GM12878 (cell line): ENCODE data around the gene MAGI2. TPM values are rescaled to one million over a fixed set of nuclear protein-coding genes. Genes with fewer than 3 reads are reported as not detected.

Source experiments
- ATAC-seq: fragments of 200-7000 bp; cut with Tn5 transposase; 3 replicates; pipeline ENCODE4 v1.9.1; 2020; ENCODE audit warnings: mild to moderate bottlenecking, moderate library complexity
- BruUV-seq: library from RNA; stranded (reverse); fragments of 400-500 nt; replicated peaks from 2 replicates; lab custom pipeline; 2021; lab: Mats Ljungman, UMichigan
- CTCF ChIA-PET: fragments of 300-600 bp; sonication (Branson Sonifier 250); formaldehyde crosslinking; extraction: SDS; loops from one replicate; lab custom pipeline; 2021; ENCODE audit warnings: inconsistent platforms; lab: Yijun Ruan, JAX
- POLR2A ChIA-PET: fragments of 350-600 bp; formaldehyde crosslinking; extraction: SDS; loops from one replicate; lab custom pipeline; 2021; ENCODE audit warnings: inconsistent platforms; lab: Charles Lee
- RAD21 ChIA-PET: fragments of 300-600 bp; sonication (Branson Sonifier 250); formaldehyde crosslinking; loops from one replicate; lab custom pipeline; 2023; ENCODE audit warnings: antibody characterized with exemption; ENCODE audit not compliant: unreplicated experiment; lab: Charles Lee
- SMC1A ChIA-PET: fragments of 300-600 bp; sonication (Branson Sonifier 250); formaldehyde crosslinking; loops from one replicate; lab custom pipeline; 2023; ENCODE audit not compliant: unreplicated experiment, uncharacterized antibody; lab: Charles Lee
- DNase-seq: peaks from one replicate; pipeline ENCODE4 v3.0.0-alpha.2; 2011; ENCODE audit warnings: low read depth, low spot score
- FAIRE-seq: peaks from 3 replicates; lab custom pipeline; 2011; peaks lifted over from hg19 to GRCh38; lab: Jason Lieb, UNC
- H2AFZ ChIP-seq: 2 replicates; pipeline ENCODE4 v1.6.0; 2011; ENCODE audit warnings: low read depth, low read length, control low read depth; ENCODE audit not compliant: control insufficient read depth
- H3K27ac ChIP-seq: 2 replicates; pipeline ENCODE4 v1.5.1; 2011; ENCODE audit warnings: control low read depth; ENCODE audit not compliant: control insufficient read depth, insufficient read depth
- H3K27me3 ChIP-seq, 2 experiments: replicated peaks in 1 of 2; 2 replicates each; pipeline versions ENCODE4 v1.6.0 to v1.6.1; 2011; ENCODE audit warnings: low read length in 1 of 2; ENCODE audit not compliant: control insufficient read depth in 2 of 2, insufficient read depth in 2 of 2
- H3K36me3 ChIP-seq, 2 experiments: 2 replicates each; pipeline ENCODE4 v1.5.1; 2011; ENCODE audit warnings: low read length in 1 of 2; ENCODE audit not compliant: control insufficient read depth in 2 of 2, insufficient read depth in 2 of 2
- H3K4me1 ChIP-seq: 2 replicates; pipeline ENCODE4 v1.6.1; 2011; ENCODE audit warnings: mild to moderate bottlenecking, low read length, moderate library complexity, mixed read lengths; ENCODE audit not compliant: control insufficient read depth, insufficient read depth
- H3K4me2 ChIP-seq: 2 replicates; pipeline ENCODE4 v1.6.0; 2011; ENCODE audit warnings: control low read depth; ENCODE audit not compliant: control insufficient read depth, insufficient read depth
- H3K4me3 ChIP-seq: fragments of 200-600 bp; sonication (generic); 2 replicates; pipeline ENCODE4 v1.5.1; 2016
- H3K79me2 ChIP-seq: 2 replicates; pipeline ENCODE4 v1.6.0; 2011; ENCODE audit warnings: low read length; ENCODE audit not compliant: control insufficient read depth, insufficient read depth
- H3K9ac ChIP-seq: 2 replicates; pipeline ENCODE4 v1.8.0; 2011; ENCODE audit warnings: low read length, control low read depth, mixed read lengths; ENCODE audit not compliant: control insufficient read depth, insufficient read depth
- H3K9me3 ChIP-seq: replicated peaks from 3 replicates; pipeline ENCODE4 v1.5.1; 2011; ENCODE audit warnings: mild to moderate bottlenecking, low read length; ENCODE audit not compliant: control insufficient read depth, insufficient read depth
- H4K20me1 ChIP-seq: 2 replicates; pipeline ENCODE4 v1.6.0; 2011; ENCODE audit not compliant: control insufficient read depth, insufficient read depth
- ATF3 ChIP-seq: IDR thresholded peaks from 2 replicates; pipeline ENCODE4 v1.6.1; 2011; ENCODE audit warnings: low read depth, mild to moderate bottlenecking, low read length, moderate library complexity, borderline replicate concordance; ENCODE audit errors: extremely low read depth
- BHLHE40 ChIP-seq, 2 experiments: fragments of 450-650 bp in 1 of 2; IDR thresholded peaks; 2 replicates each; pipeline ENCODE4 v1.6.1; 2011 to 2017; ENCODE audit warnings: low read depth in 2 of 2, borderline replicate concordance in 1 of 2, improper control_type of control experiment in 1 of 2, low read length in 1 of 2, mild to moderate bottlenecking in 1 of 2
- CBX3 ChIP-seq: fragments of 200-600 bp; sonication (generic); IDR thresholded peaks from 2 replicates; pipeline ENCODE4 v1.6.1; 2016; ENCODE audit warnings: low read depth, borderline replicate concordance
- CHD1 ChIP-seq: IDR thresholded peaks from 2 replicates; pipeline ENCODE4 v1.6.1; 2012; ENCODE audit warnings: low read depth, low read length, improper control_type of control experiment
- CREM ChIP-seq: IDR thresholded peaks from 2 replicates; pipeline ENCODE4 v1.6.1; 2014; ENCODE audit warnings: antibody characterized with exemption, low read depth
- HDAC6 ChIP-seq: fragments of 200-600 bp; sonication (generic); IDR thresholded peaks from one replicate; pipeline ENCODE4 v1.8.0; 2017; ENCODE audit warnings: antibody characterized with exemption; ENCODE audit not compliant: unreplicated experiment
- IRF4 ChIP-seq: IDR thresholded peaks from 2 replicates; pipeline ENCODE4 v1.6.1; 2011; ENCODE audit warnings: low read depth, low read length
- NBN ChIP-seq: fragments of 450-650 bp; IDR thresholded peaks from 2 replicates; pipeline ENCODE4 v1.6.1; 2016
- NR2F1 ChIP-seq: fragments of 450-650 bp; conservative IDR thresholded peaks from 2 replicates; pipeline ENCODE4 v1.6.1; 2017; ENCODE audit warnings: mild to moderate bottlenecking
- POLR2A ChIP-seq: IDR thresholded peaks from 2 replicates; pipeline ENCODE4 v1.6.1; 2011; ENCODE audit warnings: low read depth, mild to moderate bottlenecking, low read length
- RBBP5 ChIP-seq: fragments of 200-600 bp; sonication (generic); conservative IDR thresholded peaks from 2 replicates; pipeline ENCODE4 v1.6.1; 2016
- SMAD1 ChIP-seq: fragments of 450-650 bp; IDR thresholded peaks from 2 replicates; pipeline ENCODE4 v1.6.1; 2018; ENCODE audit warnings: mild to moderate bottlenecking, low read depth; ENCODE audit not compliant: partially characterized antibody
- SUZ12 ChIP-seq: fragments of 200-600 bp; sonication (generic); IDR thresholded peaks from one replicate; pipeline ENCODE4 v1.6.1; 2018; ENCODE audit warnings: antibody characterized with exemption, mild to moderate bottlenecking; ENCODE audit not compliant: unreplicated experiment
- TCF12 ChIP-seq: IDR thresholded peaks from 2 replicates; pipeline ENCODE4 v1.6.1; 2011; ENCODE audit warnings: low read depth, mild to moderate bottlenecking, low read length
- ZZZ3 ChIP-seq: IDR thresholded peaks from 2 replicates; pipeline ENCODE4 v1.6.1; 2011; ENCODE audit warnings: low read depth; ENCODE audit not compliant: control insufficient read depth, insufficient read length
- WGBS: methylation state at CpG from one replicate; pipeline ENCODE4 v1.1.6; 2016; ENCODE audit warnings: low lambda C conversion rate; ENCODE audit not compliant: insufficient replicate concordance, insufficient coverage; ENCODE audit errors: missing lambda C conversion rate; 5-methylcytosine and 5-hydroxymethylcytosine counted together
- in situ Hi-C: fragments of 300-500 bp; cut with MboI; formaldehyde crosslinking; loops from 9 replicates; pipeline ENCODE4 v1.14.3; 2018; ENCODE audit warnings: mixed read lengths
- intact Hi-C: fragments of 100-400 bp; cut with micrococcal nuclease; formaldehyde crosslinking; loops from one replicate; pipeline ENCODE4 v1.14.2; 2022; ENCODE audit not compliant: unreplicated experiment
- polyA plus RNA-seq, 11 experiments: library from polyadenylated mRNA; depleted of rRNA in 4 of 11; unstranded in 6 of 11; stranded (reverse) in 5 of 11; fragments of >200 nt; fragmentation: Nextera tagmentation in 4 of 11; fragmentation: Illumina TruSeq in 1 of 11; extraction: Ambion mirVana in 4 of 11; extraction: Trizol in 1 of 11; gene quantifications; 1 replicate in 1 of 11; 2 replicates in 10 of 11; pipeline versions ENCODE4 v1.2.1 to v1.2.3, GENCODE V29; 2011 to 2016; ENCODE audit warnings: inconsistent platforms in 2 of 11, missing spikeins in 2 of 11, low read depth in 1 of 11
- total RNA-seq, 4 experiments: library from RNA; depleted of rRNA in 3 of 4; stranded (reverse); fragments of >200 nt in 3 of 4; fragmentation: Illumina TruSeq in 1 of 4; extraction: Trizol in 1 of 4; gene quantifications; 2 replicates each; pipeline versions ENCODE4 v1.2.1 to v1.2.3, GENCODE V29; 2013 to 2021
- TF ChIP-seq, protein P1 (sequence below): fragments of 450-650 bp; IDR thresholded peaks from 2 replicates; pipeline ENCODE4 v1.6.1; 2017; ENCODE audit warnings: mild to moderate bottlenecking
- TF ChIP-seq, protein P2 (sequence below): fragments of 450-650 bp; IDR thresholded peaks from 2 replicates; pipeline ENCODE4 v1.6.1; 2016; ENCODE audit warnings: mild to moderate bottlenecking

MAGI2 gene
- total and polyA plus RNA-seq, 10 of the 15 experiments (the other 5 are each of a cell fraction or from before 2014, with no cell fraction given) = 0.01 to 0.31 (median 0.05) TPM; not detected in 2

GRCh38 chr7:78234634-78235033 is 1218.8 kb downstream of the MAGI2 start:
- no peaks in the 10 kb centered on the region for H3K36me3 ChIP-seq
- SMC1A ChIA-PET = no interaction called here
- POLR2A ChIA-PET = no interaction called here
- RAD21 ChIA-PET = no interaction called here
- H3K79me2 ChIP-seq = no peaks in the 10 kb centered on the region
- intact Hi-C loops (no loop called here), in situ Hi-C loops (no loop called here)
- H3K4me1 ChIP-seq = no peaks in the 10 kb centered on the region
- no TSS peak for BruUV-seq
- H3K27ac ChIP-seq = no peak overlapping the region
- no peak overlapping the region for H3K9ac ChIP-seq
- H3K4me2 ChIP-seq = no peak overlapping the region
- DNase-seq (no peak), FAIRE-seq (no peak), ATAC-seq (no peak)
- H4K20me1 ChIP-seq = no peaks in the 10 kb centered on the region
- H3K9me3 ChIP-seq = no peaks in the 10 kb centered on the region
- H3K4me3 ChIP-seq = no peak overlapping the region
- no peaks in the 10 kb centered on the region for H3K27me3 ChIP-seq
- TF ChIP-seq CBX3 = no peak
- no peak for TF ChIP-seq HDAC6
- TF ChIP-seq RBBP5 = no peak
- TF ChIP-seq SMAD1 = no peak
- CTCF ChIA-PET = no interaction called here
- WGBS = 11% methylated on average over 3 of the region's 3 CpGs
- H2AFZ ChIP-seq = no peak overlapping the region

DNA sequence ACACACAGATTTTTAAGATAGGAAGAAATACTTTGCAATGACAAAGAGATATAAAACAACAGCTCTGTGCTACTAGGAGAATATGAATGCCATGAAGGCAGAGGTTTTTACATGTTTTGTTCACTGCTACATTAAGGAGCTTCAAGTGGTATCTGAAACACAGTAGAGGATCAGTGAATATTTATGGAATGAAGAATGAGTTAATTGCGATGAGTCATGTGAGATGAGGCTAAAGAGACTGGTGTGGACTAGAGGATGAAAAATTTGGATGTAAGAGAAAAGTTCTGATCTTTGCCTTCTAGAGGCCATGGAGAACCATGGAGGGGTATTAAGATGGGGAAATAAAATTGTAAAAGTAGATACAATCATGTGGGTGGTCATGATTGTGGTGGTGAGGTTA is 1220.7 kb downstream of the MAGI2 start:
- Histone ChIP-seq H3K27ac (no peak overlapping the region), H2AFZ (no peak overlapping the region), H4K20me1 (no peaks in the 10 kb centered on the region), H3K27me3 (no peaks in the 10 kb centered on the region), H3K9ac (no peak overlapping the region), H3K4me3 (no peak overlapping the region), H3K36me3 (no peaks in the 10 kb centered on the region), H3K79me2 (no peaks in the 10 kb centered on the region), H3K4me2 (no peak overlapping the region), H3K4me1 (no peaks in the 10 kb centered on the region), H3K9me3 (no peaks in the 10 kb centered on the region)
- ATAC-seq = no peak
- ChIA-PET RAD21 (no interaction called here), CTCF (no interaction called here), POLR2A (no interaction called here), SMC1A (no interaction called here)
- no TSS peak for BruUV-seq
- in situ Hi-C loops = no loop called here
- WGBS = 18% methylated on average over 1 of the region's 1 CpG
- intact Hi-C loops = no loop called here
- DNase-seq = no peak
- no peak for FAIRE-seq
- TF ChIP-seq POLR2A (no peak), SUZ12 (no peak), TCF12 (no peak), BHLHE40 (IDR thresholded peaks at IDR 0.05; ENCODE audit: borderline replicate concordance in 1 of 2, low read depth in 2 of 2, low read length in 1 of 2) (no peak), ATF3 (no peak), IRF4 (no peak), CHD1 (no peak), NBN (no peak), NR2F1 (no peak), CBX3 (no peak), CREM (no peak), ZZZ3 (no peak)
- TF ChIP-seq, protein P1, sequence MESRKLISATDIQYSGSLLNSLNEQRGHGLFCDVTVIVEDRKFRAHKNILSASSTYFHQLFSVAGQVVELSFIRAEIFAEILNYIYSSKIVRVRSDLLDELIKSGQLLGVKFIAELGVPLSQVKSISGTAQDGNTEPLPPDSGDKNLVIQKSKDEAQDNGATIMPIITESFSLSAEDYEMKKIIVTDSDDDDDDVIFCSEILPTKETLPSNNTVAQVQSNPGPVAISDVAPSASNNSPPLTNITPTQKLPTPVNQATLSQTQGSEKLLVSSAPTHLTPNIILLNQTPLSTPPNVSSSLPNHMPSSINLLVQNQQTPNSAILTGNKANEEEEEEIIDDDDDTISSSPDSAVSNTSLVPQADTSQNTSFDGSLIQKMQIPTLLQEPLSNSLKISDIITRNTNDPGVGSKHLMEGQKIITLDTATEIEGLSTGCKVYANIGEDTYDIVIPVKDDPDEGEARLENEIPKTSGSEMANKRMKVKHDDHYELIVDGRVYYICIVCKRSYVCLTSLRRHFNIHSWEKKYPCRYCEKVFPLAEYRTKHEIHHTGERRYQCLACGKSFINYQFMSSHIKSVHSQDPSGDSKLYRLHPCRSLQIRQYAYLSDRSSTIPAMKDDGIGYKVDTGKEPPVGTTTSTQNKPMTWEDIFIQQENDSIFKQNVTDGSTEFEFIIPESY = no peak
- TF ChIP-seq, protein P2, sequence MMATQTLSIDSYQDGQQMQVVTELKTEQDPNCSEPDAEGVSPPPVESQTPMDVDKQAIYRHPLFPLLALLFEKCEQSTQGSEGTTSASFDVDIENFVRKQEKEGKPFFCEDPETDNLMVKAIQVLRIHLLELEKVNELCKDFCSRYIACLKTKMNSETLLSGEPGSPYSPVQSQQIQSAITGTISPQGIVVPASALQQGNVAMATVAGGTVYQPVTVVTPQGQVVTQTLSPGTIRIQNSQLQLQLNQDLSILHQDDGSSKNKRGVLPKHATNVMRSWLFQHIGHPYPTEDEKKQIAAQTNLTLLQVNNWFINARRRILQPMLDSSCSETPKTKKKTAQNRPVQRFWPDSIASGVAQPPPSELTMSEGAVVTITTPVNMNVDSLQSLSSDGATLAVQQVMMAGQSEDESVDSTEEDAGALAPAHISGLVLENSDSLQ = no peak
